GM13977 (cell line): ENCODE measurements around the gene KCNJ6.

Source experiments
- DNase-seq: peaks from one replicate; pipeline ENCODE4 v3.0.0; 2012; ENCODE audit warnings: low spot score
- CTCF ChIP-seq: IDR thresholded peaks from 2 replicates; pipeline ENCODE4 v1.5.1; 2012; ENCODE audit warnings: mild to moderate bottlenecking, control low read depth; ENCODE audit not compliant: insufficient read depth; ENCODE audit errors: extremely low read depth, missing control alignments
- in situ Hi-C: fragments of 300-500 bp; cut with MboI; formaldehyde crosslinking; loops from one replicate; pipeline ENCODE4 v1.12.0; 2022; ENCODE audit warnings: low sequenced_read_pairs, low pct_unique_long_range_greater_than_20kb, mixed read lengths, inconsistent platforms; ENCODE audit not compliant: unreplicated experiment

Gene KCNJ6

GRCh38 chr21:37631319-37632117 is 284.7 kb downstream of the KCNJ6 start:
- DNase-seq: peak; percentile 30
- in situ Hi-C loops: no loop called here
- no peak for TF ChIP-seq CTCF

GRCh38 chr21:37630872-37631271 is 285.4 kb downstream of the KCNJ6 start:
- no peak for TF ChIP-seq CTCF
- no peak for DNase-seq
- in situ Hi-C loops: no loop called here

- in situ Hi-C loops: no loop called here
- no peak for TF ChIP-seq CTCF
- no peak for DNase-seq
Observed at GRCh38 chr21:37628362-37628761, 287.9 kb downstream of the KCNJ6 start.

GRCh38 chr21:37627561-37627960 is 288.7 kb downstream of the KCNJ6 start:
- DNase-seq: no peak
- in situ Hi-C loops: no loop called here
- TF ChIP-seq CTCF: no peak

- no peak for DNase-seq
- in situ Hi-C loops: no loop called here
- no peak for TF ChIP-seq CTCF
Observed at GRCh38 chr21:37627074-37627473, 289.2 kb downstream of the KCNJ6 start.

GRCh38 chr21:37626320-37626719 is 289.9 kb downstream of the KCNJ6 start:
- TF ChIP-seq CTCF: no peak
- in situ Hi-C loops: no loop called here

More at GRCh38 chr21:37626320-37626719, 289.9 kb downstream of the KCNJ6 start:
- DNase-seq: no peak
